ENCODE measurements around the gene SMIM10. TPM values are rescaled to one million over a fixed set of nuclear protein-coding genes. Genes with fewer than 3 reads are reported as not detected.

Gene SMIM10
- total and polyA plus RNA-seq, 8 donors = 0.45 to 13.1 (median 4.0) TPM; not detected in 2

Other genes with a start within 250 kb of the SMIM10 start
- gene PABIR2, start 193.8 kb upstream of the SMIM10 start, total RNA-seq = 10 to 100 TPM in 4 of 5 donors, 1 to 10 TPM in 1; 2.0 to 62.5 (median 35.0) TPM
- 10 to 100 TPM; 14.8 to 25.8 (median 19.1) TPM for gene PABIR2, start 193.8 kb upstream of the SMIM10 start, polyA plus RNA-seq
- gene MOSPD1, start 75.7 kb upstream of the SMIM10 start, total RNA-seq = 100 to 1,000 TPM in 1 of 5 donors, 10 to 100 TPM in 2, 1 to 10 TPM in 2; 4.3 to 179 (median 14.3) TPM
- gene MOSPD1, start 75.7 kb upstream of the SMIM10 start, polyA plus RNA-seq = 10 to 100 TPM in 2 of 3 donors, 1 to 10 TPM in 1; 5.2 to 12.7 (median 10.5) TPM
- gene RTL8B, start 31.6 kb downstream of the SMIM10 start, total RNA-seq = 10 to 100 TPM in 1 of 5 donors, 1 to 10 TPM in 4; 3.9 to 23.8 (median 6.2) TPM
- gene RTL8B, start 31.6 kb downstream of the SMIM10 start, polyA plus RNA-seq = 10 to 100 TPM; 10.2 to 12.1 (median 12.1) TPM
- gene RTL8C, start 41.4 kb downstream of the SMIM10 start, total RNA-seq = 100 to 1,000 TPM in 1 of 5 donors, 10 to 100 TPM in 4; 18.0 to 368 (median 29.5) TPM
- gene RTL8C, start 41.4 kb downstream of the SMIM10 start, polyA plus RNA-seq = 100 to 1,000 TPM in 2 of 3 donors, 10 to 100 TPM in 1; 77.1 to 112 (median 110) TPM
- gene RTL8A, start 61.1 kb downstream of the SMIM10 start, total RNA-seq = 100 to 1,000 TPM in 1 of 5 donors, 10 to 100 TPM in 3, 1 to 10 TPM in 1; 2.4 to 125 (median 14.6) TPM
- 100 to 1,000 TPM in 1 of 3 donors, 10 to 100 TPM in 2; 81.4 to 123 (median 91.7) TPM for gene RTL8A, start 61.1 kb downstream of the SMIM10 start, polyA plus RNA-seq
- gene SMIM10L2B, start 107.7 kb downstream of the SMIM10 start, total RNA-seq = 1 to 10 TPM in 2 of 5 donors, under 1 TPM in 1, not detected in 2; 0.58 to 4.3 (median 2.2) TPM
- gene SMIM10L2B, start 107.7 kb downstream of the SMIM10 start, polyA plus RNA-seq = 1 to 10 TPM; 1.3 to 1.8 (median 1.7) TPM
- gene ETDB, start 129.5 kb downstream of the SMIM10 start, total RNA-seq = not detected
- gene ETDB, start 129.5 kb downstream of the SMIM10 start, polyA plus RNA-seq = not detected
- not detected for gene CT55, start 180.4 kb downstream of the SMIM10 start, total RNA-seq
- gene CT55, start 180.4 kb downstream of the SMIM10 start, polyA plus RNA-seq = not detected

Data from stomach (tissue), 8 donors.